Esophagus squamous epithelium (tissue), 5 donors: Measurements from ENCODE around the gene GTF3C4. TPM values are rescaled to one million over a fixed set of nuclear protein-coding genes. Genes with fewer than 3 reads are reported as not detected.

ENCODE experiments used
- DNase-seq: peaks from one replicate; lab custom pipeline; 2025; lab: John Stamatoyannopoulos, UW
- H3K27ac ChIP-seq, 4 donors: fragments of 200-600 bp; sonication (generic); one replicate each; pipeline ENCODE4 v1.5.1; 2016 to 2019; ENCODE audit warnings: mild to moderate bottlenecking in 1 of 4
- H3K27me3 ChIP-seq, 4 donors: fragments of 200-600 bp; sonication (generic); 1 replicate in 3 of 4; 2 replicates in 1 of 4; pipeline versions ENCODE4 v1.5.1 to v1.6.0; 2017 to 2021; ENCODE audit warnings: antibody characterized with exemption in 1 of 4
- H3K36me3 ChIP-seq, 3 donors: fragments of 200-600 bp; sonication (generic); one replicate each; pipeline ENCODE4 v1.5.1; 2016 to 2019
- H3K4me1 ChIP-seq, 3 donors: fragments of 200-600 bp; sonication (generic); one replicate each; pipeline ENCODE4 v1.5.1; 2017 to 2019
- H3K4me3 ChIP-seq, 4 donors: fragments of 200-600 bp; sonication (generic); 1 replicate in 3 of 4; 2 replicates in 1 of 4; pipeline ENCODE4 v1.5.1; 2016 to 2019; ENCODE audit warnings: mild to moderate bottlenecking in 2 of 4, moderate library complexity in 1 of 4
- H3K9me3 ChIP-seq, 3 donors: fragments of 200-600 bp; sonication (generic); one replicate each; pipeline ENCODE4 v1.5.1; 2016 to 2019
- CTCF ChIP-seq, 6 experiments: fragments of 450-650 bp in 4 of 6; fragments of 200-600 bp in 2 of 6; sonication (generic) in 2 of 6; IDR thresholded peaks; one replicate each; pipeline ENCODE4 v1.5.1; 2016 to 2019; ENCODE audit warnings: antibody characterized with exemption in 6 of 6, mild to moderate bottlenecking in 4 of 6, moderate library complexity in 4 of 6
- POLR2A ChIP-seq, 4 donors: fragments of 450-650 bp; IDR thresholded peaks; one replicate each; pipeline ENCODE4 v1.6.1; 2017; ENCODE audit warnings: antibody characterized with exemption in 4 of 4, mild to moderate bottlenecking in 4 of 4, moderate library complexity in 3 of 4
- WGBS, 2 donors: methylation state at CpG; one replicate each; pipeline ENCODE4 v1.1.5; 2018; 5-methylcytosine and 5-hydroxymethylcytosine counted together
- intact Hi-C: fragments of 100-400 bp; cut with DNase I; formaldehyde crosslinking; loops from one replicate; pipeline ENCODE4 v1.15.0; 2022
- total RNA-seq, 4 donors: library from RNA; depleted of rRNA; stranded (reverse); fragments of >200 nt; gene quantifications; one replicate each; pipeline ENCODE4 v1.1.0, GENCODE V29; 2016
- donor health status: DM: yes; HTN: yes; CAD: no.

Gene GTF3C4
- total RNA-seq, 4 donors from 2014 or later, result 9.7 to 14.3 (median 11.3) TPM

DNA sequence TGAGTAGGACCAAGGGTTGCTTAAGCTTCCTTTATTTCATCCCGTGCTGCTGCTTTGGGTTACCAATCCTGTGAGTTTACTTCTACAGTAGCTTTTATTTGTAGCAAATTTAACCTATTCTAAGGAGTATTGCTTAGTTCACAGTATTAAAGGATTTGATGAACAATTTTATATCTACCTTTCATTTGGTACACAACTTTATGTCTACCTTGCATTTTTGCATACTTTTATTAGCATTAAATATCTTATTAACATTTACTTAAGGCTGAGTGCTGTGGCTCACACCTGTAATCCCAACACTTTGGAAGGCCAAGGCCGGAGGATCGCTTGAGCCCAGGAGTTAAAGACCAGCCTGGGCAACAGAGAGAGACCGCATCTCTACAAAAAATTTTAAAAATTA is 4.2 kb downstream of the GTF3C4 start:
- intact Hi-C loops, result loop anchor here (10.0 kb wide), 1 partner anchor 120 kb away; no protein-coding TSS in a partner anchor
- Histone ChIP-seq H3K4me1 (peaks cover 20 to 48% (median 21%) of the 10 kb centered on the region in 3 donors), H3K27ac (no peak overlapping the region), H3K27me3 (no peaks in the 10 kb centered on the region), H3K36me3 (peaks cover 9 to 18% (median 11%) of the 10 kb centered on the region in 3 donors), H3K4me3 (no peak overlapping the region), H3K9me3 (no peaks in the 10 kb centered on the region)
- WGBS, 2 donors, result 79 to 87% methylated on average over 2 to 4 of the region's 4 CpGs
- no peak for DNase-seq
- no peak for TF ChIP-seq CTCF (IDR thresholded peaks at IDR 0.05)
- TF ChIP-seq POLR2A (IDR thresholded peaks at IDR 0.05), result no peak

DNA sequence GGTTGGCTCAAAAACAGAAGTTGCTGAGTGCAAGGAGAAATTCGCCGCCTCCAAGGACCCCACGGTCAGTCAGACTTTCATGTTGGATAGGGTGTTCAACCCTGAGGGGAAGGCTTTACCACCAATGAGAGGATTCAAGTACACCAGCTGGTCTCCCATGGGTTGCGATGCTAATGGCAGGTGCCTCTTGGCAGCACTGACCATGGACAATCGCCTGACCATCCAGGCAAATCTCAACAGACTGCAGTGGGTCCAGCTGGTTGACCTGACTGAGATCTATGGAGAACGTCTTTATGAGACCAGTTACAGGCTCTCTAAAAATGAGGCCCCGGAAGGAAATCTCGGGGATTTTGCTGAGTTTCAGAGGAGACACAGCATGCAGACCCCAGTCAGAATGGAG is 7.7 kb downstream of the GTF3C4 start:
- 86 to 94% methylated on average over 6 of the region's 8 CpGs for WGBS, 2 donors

DNA sequence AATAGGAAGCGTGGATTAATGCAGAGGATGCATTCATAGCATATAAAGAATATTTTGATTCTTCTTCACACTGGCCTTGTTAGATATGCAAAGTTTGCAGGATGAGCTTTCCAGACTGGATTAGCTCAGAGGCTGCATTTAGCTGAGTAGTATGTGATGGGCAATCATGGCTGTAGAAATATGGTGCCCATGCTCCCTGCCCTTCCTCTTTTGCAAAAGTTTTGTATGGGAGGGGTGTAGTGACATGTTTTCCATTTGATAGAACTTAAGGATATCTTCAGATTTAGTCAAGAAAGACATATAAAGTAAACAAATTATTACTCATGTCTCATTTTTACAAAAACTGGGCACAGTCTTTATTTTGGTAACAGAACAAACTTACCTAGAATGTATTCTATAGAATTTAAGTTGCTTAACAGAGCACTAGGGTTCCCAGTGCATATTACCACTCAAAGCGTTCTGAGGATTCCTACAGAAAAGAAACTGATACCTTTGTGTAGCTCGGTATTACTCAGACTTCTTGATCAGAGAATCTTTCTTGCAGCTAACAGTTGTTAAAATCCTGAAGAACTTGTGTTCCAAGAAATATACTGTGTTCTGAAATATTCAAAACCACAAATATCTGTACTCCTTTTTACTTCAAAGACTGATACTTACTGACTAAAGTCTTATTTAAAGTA is 9.8 kb downstream of the GTF3C4 start:
- WGBS, 2 donors, result 57 to 73% methylated on average over 3 of the region's 3 CpGs
- H3K4me3 ChIP-seq, result no peak overlapping the region
- H3K27me3 ChIP-seq, result no peaks in the 10 kb centered on the region
- H3K9me3 ChIP-seq, result no peaks in the 10 kb centered on the region
- TF ChIP-seq CTCF (IDR thresholded peaks at IDR 0.05) (no peak), POLR2A (IDR thresholded peaks at IDR 0.05) (no peak)
- DNase-seq, result no peak
- H3K4me1 ChIP-seq, result peaks cover 0 to 4% (median 0%) of the 10 kb centered on the region in 3 donors
- no peak overlapping the region for H3K27ac ChIP-seq
- H3K36me3 ChIP-seq, result peaks cover 9 to 63% (median 25%) of the 10 kb centered on the region in 3 donors
- intact Hi-C loops, result loop anchor here (10.0 kb wide), 1 partner anchor 115 kb away; no protein-coding TSS in a partner anchor

More for the DNA sequence above, 7.7 kb downstream of the GTF3C4 start:
- intact Hi-C loops, result loop anchor here (10.0 kb wide), 1 partner anchor 117 kb away; no protein-coding TSS in a partner anchor
- no peak for TF ChIP-seq CTCF (IDR thresholded peaks at IDR 0.05)
- TF ChIP-seq POLR2A (IDR thresholded peaks at IDR 0.05), result no peak
- H3K27ac ChIP-seq, result no peak overlapping the region
- no peaks in the 10 kb centered on the region for H3K27me3 ChIP-seq
- H3K36me3 ChIP-seq, result peaks cover 9 to 42% (median 16%) of the 10 kb centered on the region in 3 donors
- no peak overlapping the region for H3K4me3 ChIP-seq
- H3K9me3 ChIP-seq, result no peaks in the 10 kb centered on the region
- no peak for DNase-seq
- H3K4me1 ChIP-seq, result peaks cover under 1 to 25% (median 1%) of the 10 kb centered on the region in 3 donors

- intact Hi-C loops, result no loop called here
- TF ChIP-seq POLR2A (IDR thresholded peaks at IDR 0.05) (no peak), CTCF (IDR thresholded peaks at IDR 0.05) (no peak)
- H3K27ac ChIP-seq, result no peak overlapping the region
- no peak for DNase-seq
- no peaks in the 10 kb centered on the region for H3K27me3 ChIP-seq
- no peaks in the 10 kb centered on the region for H3K4me1 ChIP-seq
- 86% methylated on average over 5 of the region's 5 CpGs for WGBS, 2 donors
- H3K36me3 ChIP-seq, result peaks cover 9 to 78% (median 25%) of the 10 kb centered on the region in 3 donors
- no peaks in the 10 kb centered on the region for H3K9me3 ChIP-seq
- no peak overlapping the region for H3K4me3 ChIP-seq
Measured at GRCh38 chr9:132681561-132681960, 11.3 kb downstream of the GTF3C4 start.

- WGBS, 2 donors, result 95 to 100% methylated on average over 1 of the region's 1 CpG
- TF ChIP-seq POLR2A (IDR thresholded peaks at IDR 0.05) (no peak), CTCF (IDR thresholded peaks at IDR 0.05) (no peak)
- no peaks in the 10 kb centered on the region for H3K27me3 ChIP-seq
- no peak for DNase-seq
- intact Hi-C loops, result no loop called here
- H3K9me3 ChIP-seq, result no peaks in the 10 kb centered on the region
- no peak overlapping the region for H3K4me3 ChIP-seq
- no peaks in the 10 kb centered on the region for H3K4me1 ChIP-seq
- no peak overlapping the region for H3K27ac ChIP-seq
- H3K36me3 ChIP-seq, result peaks cover 0 to 89% (median 22%) of the 10 kb centered on the region in 3 donors
Measured at GRCh38 chr9:132683873-132684272, 13.6 kb downstream of the GTF3C4 start.
